GM12872 (cell line): ENCODE measurements around the gene UQCRC1.

ENCODE experiments used
- TF ChIP-seq, protein P1 (sequence below): IDR thresholded peaks from 3 replicates; pipeline ENCODE4 v1.5.1; 2011; ENCODE audit warnings: low read depth, mild to moderate bottlenecking, low read length, moderate library complexity; ENCODE audit not compliant: insufficient read depth

Gene UQCRC1

GRCh38 chr3:48596676-48597407 is 12.6 kb downstream of the UQCRC1 start:
- TF ChIP-seq, protein P1, sequence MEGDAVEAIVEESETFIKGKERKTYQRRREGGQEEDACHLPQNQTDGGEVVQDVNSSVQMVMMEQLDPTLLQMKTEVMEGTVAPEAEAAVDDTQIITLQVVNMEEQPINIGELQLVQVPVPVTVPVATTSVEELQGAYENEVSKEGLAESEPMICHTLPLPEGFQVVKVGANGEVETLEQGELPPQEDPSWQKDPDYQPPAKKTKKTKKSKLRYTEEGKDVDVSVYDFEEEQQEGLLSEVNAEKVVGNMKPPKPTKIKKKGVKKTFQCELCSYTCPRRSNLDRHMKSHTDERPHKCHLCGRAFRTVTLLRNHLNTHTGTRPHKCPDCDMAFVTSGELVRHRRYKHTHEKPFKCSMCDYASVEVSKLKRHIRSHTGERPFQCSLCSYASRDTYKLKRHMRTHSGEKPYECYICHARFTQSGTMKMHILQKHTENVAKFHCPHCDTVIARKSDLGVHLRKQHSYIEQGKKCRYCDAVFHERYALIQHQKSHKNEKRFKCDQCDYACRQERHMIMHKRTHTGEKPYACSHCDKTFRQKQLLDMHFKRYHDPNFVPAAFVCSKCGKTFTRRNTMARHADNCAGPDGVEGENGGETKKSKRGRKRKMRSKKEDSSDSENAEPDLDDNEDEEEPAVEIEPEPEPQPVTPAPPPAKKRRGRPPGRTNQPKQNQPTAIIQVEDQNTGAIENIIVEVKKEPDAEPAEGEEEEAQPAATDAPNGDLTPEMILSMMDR, result no peak

- TF ChIP-seq, protein P1, result no peak
Measured at GRCh38 chr3:48596157-48596556, 13.3 kb downstream of the UQCRC1 start.

GRCh38 chr3:48595526-48596121 is 13.8 kb downstream of the UQCRC1 start:
- TF ChIP-seq, protein P1, result no peak

DNA sequence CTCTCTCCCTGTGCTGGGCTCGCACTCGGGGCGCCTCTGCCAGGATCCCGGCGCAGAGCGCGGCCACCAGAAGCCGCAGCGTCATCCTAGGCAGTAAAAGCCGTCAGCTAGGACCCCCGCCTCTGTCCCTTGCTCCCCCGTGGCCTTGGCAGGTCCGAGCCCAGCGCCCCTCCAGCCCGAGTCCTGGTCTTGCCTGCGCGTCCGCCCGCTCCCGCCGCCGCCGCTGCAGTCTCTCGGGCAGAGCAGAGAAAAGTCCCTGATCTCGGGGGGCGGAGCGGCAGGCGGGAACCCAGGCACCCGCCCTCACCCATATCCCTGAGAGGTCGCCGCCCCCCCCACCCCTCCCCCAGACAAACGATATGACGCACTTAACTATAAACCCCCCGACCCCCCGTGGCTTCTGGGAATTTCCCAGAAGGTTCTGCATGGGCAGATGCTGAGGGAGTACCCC is 14.3 kb downstream of the UQCRC1 start, which contains the start of gene COL7A1:
Gene COL7A1, minus strand, starts transcription at position 255 of the 451 bp plus-strand sequence. Its CDS starts 170 bp downstream, at position 85.
- TF ChIP-seq, protein P1, result no peak

GRCh38 chr3:48594417-48595049 is 14.9 kb downstream of the UQCRC1 start:
- TF ChIP-seq, protein P1, result no peak

DNA sequence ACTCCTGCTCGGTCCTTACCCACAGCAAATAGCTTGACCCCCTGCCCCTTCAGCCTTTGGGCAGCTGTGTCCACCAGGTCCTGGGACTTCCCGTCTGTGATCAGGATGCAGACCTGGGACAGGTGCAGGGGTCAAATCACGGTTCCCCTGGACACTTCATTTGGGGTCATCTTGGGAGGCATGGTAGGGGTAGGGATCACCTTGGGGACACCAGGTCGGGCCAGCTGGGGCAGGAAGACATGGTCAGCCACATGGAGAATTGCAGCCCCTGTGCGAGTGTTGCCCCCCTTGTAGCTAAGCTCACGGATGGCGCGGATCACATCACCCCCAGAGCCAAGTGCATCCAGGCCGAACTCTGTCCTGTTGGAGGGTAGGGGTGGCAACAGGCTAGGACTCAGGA is 16.1 kb downstream of the UQCRC1 start:
- TF ChIP-seq, protein P1, result no peak

GRCh38 chr3:48592519-48593087 is 16.8 kb downstream of the UQCRC1 start:
- TF ChIP-seq, protein P1, result no peak
